IPS-NIHi7 (cell line): ENCODE results near the gene STK25.
"Not testable (repeated sequence)": the region's sequence is repeated elsewhere in the genome, so short reads cannot be mapped to it uniquely, and the experiment has no call there.

ENCODE experiments used
- DNase-seq: peaks from one replicate; pipeline ENCODE4 v3.0.0; 2012; ENCODE audit warnings: mixed read lengths; ENCODE audit errors: extremely low spot score

Gene STK25

DNA sequence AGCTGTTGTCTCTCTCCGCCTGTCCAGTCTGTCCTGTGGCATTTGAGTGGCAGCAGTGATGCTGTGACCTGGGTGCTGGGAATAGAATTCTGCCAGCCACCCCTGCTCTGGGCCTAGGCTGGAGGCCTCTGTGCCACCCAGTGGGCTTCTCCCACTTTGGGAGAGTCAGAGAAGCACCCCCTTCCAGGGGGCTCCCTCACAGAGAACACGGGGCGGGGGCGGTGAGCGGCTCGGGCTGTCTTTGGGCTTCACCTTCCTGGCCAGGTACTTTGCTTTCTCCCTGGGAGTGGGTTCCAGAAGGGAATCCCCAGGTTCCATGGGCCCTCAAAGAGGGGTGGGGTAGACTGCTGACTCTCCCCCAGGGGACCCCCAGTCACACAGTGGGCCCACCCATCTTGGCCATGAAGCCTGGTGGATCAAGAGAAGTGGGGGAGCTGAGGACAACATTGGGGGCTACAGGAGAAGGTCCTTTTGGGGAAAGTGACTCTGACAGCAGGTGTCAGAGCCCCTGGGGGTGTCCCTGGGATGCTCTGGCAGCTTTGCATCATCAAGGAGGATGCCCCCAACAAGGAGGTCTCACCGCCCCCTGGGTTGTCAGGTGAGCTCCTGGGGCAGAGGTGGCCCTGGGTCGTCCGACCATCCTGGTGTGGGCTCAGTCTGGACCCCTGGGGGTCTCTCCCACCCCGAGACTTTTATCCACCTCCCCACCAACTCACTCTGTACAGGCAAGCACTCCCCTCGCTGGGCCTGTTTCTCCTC, 31.4 kb upstream of the STK25 start:
- peak; percentile 7 for DNase-seq

GRCh38 chr2:241538838-241539615, 30.6 kb upstream of the STK25 start:
- DNase-seq = peak; percentile 8

DNA sequence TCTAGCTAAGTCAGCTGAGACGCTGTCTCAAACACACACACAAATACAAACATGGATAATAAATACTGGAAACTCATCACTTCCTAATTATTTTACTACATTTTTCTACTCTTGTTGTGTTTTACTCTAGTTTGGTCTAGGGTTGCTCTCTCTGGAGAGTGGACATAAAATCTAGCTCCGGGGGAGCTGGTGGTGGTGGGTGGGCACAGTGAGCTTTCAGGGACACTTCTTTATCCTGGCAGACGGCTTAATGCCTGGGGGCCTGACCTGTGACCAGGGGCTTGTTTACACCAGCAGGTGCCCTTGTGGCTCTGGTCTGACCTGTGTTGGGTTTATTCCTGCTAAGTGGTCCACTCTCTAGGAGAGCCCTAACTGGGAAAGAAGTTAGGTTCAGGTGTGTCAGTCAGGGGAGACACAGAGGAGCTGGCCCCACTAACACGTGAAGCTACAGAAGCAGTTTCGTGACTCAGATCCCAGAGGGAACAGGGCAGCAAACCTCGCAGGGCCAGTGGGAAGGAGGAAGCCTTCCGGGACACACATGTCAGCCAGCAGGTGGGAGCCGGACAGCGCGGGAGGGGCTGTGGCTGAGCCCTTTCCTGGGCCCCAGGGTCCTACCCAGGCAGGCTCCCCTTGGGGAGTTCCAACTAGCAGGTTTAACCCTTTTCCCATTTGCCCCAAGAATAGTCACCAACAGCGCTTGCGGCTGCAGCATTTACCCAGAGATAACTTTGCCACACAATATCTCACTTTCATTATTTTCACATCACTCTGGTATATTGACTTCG, 27.7 kb upstream of the STK25 start:
- peak; percentile 7 for DNase-seq

- DNase-seq = peak; percentile 11
These were observed 26.5 kb upstream of the STK25 start for GRCh38 chr2:241534701-241535375.

- DNase-seq = no peak
These were observed 25.9 kb upstream of the STK25 start for GRCh38 chr2:241534293-241534692.

DNA sequence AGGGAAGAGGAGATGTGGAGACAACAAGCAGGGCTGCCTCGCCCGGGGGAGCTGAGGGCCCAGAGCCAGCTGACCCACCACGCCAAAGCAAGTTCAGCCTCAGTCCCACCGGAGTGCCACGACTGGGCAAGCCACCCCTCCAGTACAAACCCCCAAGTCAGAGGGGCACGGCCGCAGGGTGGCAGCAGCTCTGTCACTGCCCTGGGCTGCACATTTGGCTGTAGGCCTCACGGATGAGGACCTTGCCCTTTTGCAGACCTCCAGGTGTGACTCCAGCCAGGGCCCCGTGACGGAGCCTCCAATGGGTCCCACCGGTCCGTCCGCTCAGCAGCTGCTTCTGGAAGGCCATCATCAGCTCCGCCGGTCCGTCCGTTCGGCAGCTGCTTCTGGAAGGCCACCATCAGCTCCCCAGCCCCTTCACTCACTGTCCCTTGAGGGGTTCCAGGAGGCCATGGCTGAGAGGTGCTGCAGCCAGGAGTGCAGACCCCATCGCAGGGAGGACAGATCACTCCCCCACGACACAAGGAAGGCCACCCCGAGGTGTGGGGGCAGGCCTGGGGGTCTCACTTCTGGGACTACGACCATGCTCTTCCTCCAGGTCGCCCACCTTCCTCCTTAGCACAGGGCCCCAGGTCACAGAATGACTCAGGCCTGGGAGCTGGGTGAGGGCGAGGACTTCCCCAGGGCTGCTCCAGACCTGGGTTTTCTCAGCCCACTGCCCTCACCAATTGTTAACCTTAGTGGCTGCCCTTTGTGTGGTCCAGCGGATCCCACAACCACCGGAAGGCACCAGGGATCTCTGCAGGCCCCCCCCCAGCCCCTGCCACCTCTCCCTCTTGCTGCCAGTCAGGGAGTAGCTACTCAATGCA, 24.6 kb upstream of the STK25 start:
- DNase-seq = peak; percentile 9

GRCh38 chr2:241532168-241532567, 23.8 kb upstream of the STK25 start:
- DNase-seq = no peak

DNA sequence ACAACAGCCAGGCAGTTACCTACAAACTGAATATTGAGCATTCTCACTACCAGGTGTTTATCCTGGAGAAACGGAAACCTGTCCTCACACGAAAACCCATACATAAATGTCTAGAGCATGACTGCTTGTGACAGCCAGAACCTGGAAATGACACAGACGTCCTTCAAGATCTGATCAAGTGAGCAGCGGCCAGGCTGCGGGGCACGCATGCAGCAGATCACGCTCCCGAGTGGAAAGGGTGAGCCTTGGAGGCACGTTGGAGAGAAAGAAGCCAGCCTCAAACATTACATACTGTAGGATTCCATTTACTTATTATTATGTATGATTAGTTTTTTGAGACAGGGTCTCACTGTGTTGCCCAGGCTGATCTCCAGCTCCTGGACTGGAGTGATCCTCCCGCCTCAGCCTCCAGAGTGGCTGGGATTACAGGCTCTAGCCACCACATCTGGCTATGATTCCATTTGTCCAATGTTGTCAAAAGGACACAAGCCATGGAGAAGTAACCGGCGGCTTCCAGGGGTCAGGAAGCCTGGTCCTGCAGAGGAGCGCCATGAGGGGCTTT, 22.9 kb upstream of the STK25 start:
- DNase-seq = no peak

DNA sequence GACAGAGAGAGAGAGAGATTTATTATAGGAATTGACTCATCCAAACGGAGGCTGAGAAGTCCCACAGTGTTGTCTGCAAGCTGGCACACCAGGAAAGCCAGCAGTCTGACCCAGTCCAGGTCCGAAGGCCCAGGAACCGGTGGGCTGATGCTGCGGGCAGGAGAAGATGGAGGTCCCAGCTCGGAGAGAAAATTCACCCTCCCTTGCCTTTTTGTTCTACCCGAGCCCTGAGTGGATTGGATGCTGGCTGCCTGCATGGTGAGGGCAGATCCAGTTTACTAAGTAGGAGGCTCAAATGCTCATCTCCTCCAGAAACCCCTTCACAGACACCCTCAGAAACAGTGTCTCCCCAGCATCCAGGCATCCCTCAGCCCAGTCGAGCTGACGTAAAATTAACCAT, 22.2 kb upstream of the STK25 start:
- no peak for DNase-seq

DNA sequence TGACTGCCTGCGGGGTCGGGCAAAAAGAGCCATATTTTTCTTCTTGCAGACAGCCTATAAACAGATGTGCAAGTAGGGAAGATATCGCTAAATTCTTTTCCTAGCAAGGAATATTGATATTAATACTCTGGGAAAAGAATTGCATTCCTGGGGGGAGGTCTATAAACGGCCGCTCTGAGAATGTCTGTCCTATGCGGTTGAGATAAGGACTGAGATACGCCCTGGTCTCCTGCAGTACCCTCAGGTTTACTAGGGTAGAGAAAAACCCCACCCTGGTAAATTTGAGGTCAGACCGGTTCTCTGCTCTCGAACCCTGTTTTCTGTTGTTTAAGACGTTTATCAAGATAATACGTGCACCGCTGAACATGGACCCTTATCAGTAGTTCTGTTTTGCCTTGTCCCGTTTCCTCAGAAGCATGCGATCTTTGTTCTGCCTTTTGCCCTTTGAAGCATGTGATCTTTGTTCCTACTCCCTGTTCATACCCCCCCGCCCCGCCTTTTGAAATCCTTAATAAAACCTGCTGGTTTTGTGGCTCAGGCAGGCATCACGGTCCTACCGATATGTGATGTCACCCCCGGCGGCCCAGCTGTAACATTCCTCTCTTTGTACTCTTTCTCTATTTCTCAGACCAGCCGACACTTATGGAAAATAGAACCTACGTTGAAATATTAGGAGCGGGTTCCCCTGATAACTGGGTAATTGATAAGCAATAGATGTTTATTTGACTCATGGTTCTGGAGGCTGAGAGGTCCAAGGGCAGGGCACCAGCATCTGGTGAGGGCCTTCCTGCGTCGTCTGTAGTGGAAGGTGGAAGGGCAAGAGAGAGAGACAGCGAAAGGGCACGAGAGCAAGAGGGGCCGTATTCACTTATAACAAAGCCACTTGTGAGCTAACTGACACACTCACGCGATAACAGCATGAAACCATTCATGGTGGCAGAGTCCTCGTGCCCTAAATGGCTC, 17.7 kb upstream of the STK25 start:
- DNase-seq = not testable (repeated sequence)

DNA sequence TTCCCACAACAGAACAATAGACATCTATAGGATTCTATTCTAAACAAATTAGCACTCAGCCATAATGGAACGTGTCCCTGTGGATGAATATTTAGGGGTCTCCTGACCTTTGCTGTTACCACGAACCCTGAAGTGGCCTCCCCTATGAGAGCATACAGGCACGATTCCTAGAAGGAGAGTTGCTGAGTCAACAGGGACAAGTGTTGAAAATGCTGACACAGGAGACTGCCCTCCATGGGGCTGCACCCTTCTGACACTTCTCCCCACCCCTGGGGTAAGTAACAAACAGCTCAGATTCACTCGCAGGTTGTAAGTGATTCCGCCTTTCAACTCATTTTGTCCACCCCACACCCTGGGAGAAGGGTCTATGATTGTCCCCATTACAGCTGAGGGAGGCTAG, 14.1 kb upstream of the STK25 start:
- peak; percentile 6 for DNase-seq

GRCh38 chr2:241519669-241520068, 11.3 kb upstream of the STK25 start:
- DNase-seq = no peak

- no peak for DNase-seq
These were observed 8.9 kb upstream of the STK25 start for GRCh38 chr2:241517297-241517696.

DNA sequence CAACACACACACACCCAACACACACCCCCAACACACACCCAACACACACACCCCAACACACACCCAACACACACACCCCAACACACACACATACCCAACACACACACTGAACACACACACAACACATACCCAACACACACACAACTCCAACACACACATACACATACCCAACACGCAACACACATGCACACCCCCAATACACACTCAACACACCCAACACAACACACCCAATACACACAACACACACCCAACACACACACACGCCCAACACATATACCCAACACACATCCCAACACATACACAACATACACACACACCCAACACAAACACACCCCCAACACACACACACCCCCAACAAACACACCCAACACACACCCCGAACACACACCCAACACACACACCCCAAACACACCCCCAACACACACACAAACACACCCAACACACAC, 8.2 kb upstream of the STK25 start:
- DNase-seq = no peak

DNA sequence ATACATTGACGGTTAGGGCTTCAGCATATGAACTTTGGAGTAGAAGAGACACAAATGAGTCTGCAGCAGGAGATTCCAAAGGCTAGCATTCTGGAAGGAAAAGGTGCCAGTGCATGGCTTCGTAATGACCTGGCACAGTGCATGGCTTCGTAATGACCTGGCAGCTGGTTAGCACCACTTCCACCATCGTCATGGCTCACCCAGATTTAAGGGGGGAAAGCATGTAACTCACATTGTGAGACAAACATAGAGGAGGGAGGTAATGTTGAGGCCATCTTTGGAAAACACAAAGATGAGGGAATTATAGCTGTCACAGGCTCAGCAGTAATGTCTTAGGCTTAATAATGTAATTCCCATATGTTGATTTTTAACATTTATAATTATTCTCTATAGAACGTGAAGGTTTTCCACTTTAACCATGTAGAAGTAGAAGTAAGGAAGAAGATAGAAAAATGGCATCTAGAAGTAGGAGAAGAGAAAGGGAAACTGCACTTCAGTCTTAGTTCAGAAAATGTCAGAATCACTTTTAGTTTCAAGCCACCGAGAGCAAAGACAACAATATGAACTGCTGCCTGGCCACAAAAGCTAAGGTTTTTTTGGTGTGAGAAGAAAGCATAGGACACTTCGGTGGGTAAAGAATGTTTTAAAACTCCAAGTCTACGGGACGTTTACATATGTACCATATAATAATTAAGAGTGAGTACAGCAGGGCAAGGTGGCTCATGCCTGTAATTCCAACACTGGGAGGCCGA, 6.8 kb upstream of the STK25 start:
- no peak for DNase-seq

- no peak for DNase-seq
These were observed 6.2 kb upstream of the STK25 start for GRCh38 chr2:241514553-241514952.

DNA sequence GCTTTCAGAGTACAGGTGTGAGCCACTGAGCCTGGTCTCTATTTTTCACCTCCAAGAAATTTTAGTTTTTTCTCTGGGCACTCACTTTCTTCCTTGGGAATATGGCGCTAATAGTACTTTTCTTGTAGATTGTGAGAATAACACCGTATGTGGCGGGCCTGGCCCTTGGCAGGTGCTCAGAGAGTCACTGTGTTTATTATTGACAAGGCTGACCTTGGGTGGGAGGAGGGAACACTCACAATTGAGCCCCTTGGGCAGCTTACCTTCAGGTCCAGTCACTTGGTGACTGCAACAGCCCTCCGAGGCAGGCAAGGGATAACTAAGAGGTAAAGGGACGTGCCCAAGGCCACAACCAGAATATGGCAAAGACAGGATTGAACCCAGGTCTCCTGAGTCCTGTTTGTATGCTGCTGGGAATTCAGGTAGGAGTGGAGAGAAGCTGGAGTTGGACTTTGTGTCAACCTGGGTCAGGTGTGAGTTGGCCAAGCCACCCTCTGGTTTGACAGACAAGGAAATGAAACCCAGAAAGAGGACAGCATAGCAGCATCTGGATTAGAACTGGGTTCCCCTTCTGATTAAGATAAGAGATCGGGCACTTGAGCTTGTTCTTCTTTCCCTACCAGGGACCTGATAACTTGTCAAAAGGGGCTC, 2.8 kb upstream of the STK25 start:
- DNase-seq = no peak

DNA sequence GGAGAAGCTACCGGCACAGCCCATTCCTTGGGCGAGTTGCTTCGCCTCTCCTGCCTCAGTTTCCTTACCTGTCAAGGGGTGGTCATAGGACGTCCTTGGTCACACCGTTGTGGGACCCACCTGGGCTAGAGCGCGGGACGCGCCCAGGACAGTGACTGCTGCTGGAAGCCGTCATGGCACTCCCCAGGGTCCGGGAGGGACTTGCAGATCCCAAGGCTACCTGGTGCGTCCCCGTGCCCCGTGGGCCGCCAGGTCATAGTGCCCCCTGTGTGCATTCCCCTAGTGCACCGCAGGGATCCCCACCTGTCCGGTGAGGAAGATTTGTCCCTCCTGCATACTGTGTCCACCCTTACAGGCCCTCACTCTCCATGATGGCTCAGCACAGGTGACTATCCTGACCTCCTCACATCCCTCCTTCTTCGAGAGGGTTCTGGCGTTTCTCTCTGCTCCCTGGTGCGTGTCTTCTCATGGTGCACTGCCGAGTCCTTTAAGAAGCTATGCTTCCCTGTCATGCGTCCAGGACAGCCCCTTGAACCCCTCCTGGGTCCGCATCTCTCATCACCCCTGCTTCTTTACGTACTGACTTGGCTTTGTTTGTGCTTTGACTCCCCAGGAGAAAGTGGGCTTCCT, 886 bp upstream of the STK25 start:
- no peak for DNase-seq
